Measurements from ENCODE around the gene DDX24.

GRCh38 chr14:94088516-94088915, 7.5 kb upstream of the DDX24 start:
- TF ChIP-seq, protein P1, sequence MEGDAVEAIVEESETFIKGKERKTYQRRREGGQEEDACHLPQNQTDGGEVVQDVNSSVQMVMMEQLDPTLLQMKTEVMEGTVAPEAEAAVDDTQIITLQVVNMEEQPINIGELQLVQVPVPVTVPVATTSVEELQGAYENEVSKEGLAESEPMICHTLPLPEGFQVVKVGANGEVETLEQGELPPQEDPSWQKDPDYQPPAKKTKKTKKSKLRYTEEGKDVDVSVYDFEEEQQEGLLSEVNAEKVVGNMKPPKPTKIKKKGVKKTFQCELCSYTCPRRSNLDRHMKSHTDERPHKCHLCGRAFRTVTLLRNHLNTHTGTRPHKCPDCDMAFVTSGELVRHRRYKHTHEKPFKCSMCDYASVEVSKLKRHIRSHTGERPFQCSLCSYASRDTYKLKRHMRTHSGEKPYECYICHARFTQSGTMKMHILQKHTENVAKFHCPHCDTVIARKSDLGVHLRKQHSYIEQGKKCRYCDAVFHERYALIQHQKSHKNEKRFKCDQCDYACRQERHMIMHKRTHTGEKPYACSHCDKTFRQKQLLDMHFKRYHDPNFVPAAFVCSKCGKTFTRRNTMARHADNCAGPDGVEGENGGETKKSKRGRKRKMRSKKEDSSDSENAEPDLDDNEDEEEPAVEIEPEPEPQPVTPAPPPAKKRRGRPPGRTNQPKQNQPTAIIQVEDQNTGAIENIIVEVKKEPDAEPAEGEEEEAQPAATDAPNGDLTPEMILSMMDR (IDR thresholded peaks at IDR 0.05; ENCODE audit: low read depth, low read length): no peak
- TF ChIP-seq, protein P2, sequence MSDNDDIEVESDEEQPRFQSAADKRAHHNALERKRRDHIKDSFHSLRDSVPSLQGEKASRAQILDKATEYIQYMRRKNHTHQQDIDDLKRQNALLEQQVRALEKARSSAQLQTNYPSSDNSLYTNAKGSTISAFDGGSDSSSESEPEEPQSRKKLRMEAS (IDR thresholded peaks at IDR 0.05; ENCODE audit: low read depth, low read length): no peak
- TF ChIP-seq POLR2A (IDR thresholded peaks at IDR 0.05; ENCODE audit: extremely low read depth, insufficient read length): no peak
